Erythroblast (primary cell): ENCODE measurements around the gene ZKSCAN7.
"Not testable (repeated sequence)": the region's sequence is repeated elsewhere in the genome, so short reads cannot be mapped to it uniquely, and the experiment has no call there.

Experiments used
- GATA1 ChIP-seq: IDR thresholded peaks from 2 replicates; pipeline ENCODE4 v1.6.1; 2011; ENCODE audit warnings: low read depth, mild to moderate bottlenecking, control low read depth, low read length, moderate library complexity
- POLR2A ChIP-seq: IDR thresholded peaks from 2 replicates; pipeline ENCODE4 v1.6.1; 2011; ENCODE audit warnings: mild to moderate bottlenecking, low read length

GRCh38 chr3:44578924-44579515 lies 24.0 kb downstream of the ZKSCAN7 start:
- TF ChIP-seq POLR2A, GATA1: not testable (repeated sequence)
